GM23248 (cell line): ENCODE measurements around the gene SELP. TPM values are rescaled to one million over a fixed set of nuclear protein-coding genes. Genes with fewer than 3 reads are reported as not detected.

Source experiments
- DNase-seq: peaks from one replicate; pipeline ENCODE4 v3.0.0-alpha.2; 2015
- H2AFZ ChIP-seq: fragments of 200-600 bp; sonication (generic); 2 replicates; pipeline ENCODE4 v1.6.1; 2016; ENCODE audit warnings: antibody characterized with exemption
- H3F3A ChIP-seq: fragments of 200-600 bp; sonication (generic); 2 replicates; pipeline ENCODE4 v1.6.1; 2016; ENCODE audit warnings: mild to moderate bottlenecking, antibody characterized with exemption, mixed run types; ENCODE audit not compliant: insufficient read depth
- H3K27ac ChIP-seq: fragments of 200-600 bp; sonication (generic); 2 replicates; pipeline ENCODE4 v1.5.1; 2016; ENCODE audit warnings: mild to moderate bottlenecking
- H3K27me3 ChIP-seq: fragments of 200-600 bp; sonication (generic); replicated peaks from 2 replicates; pipeline ENCODE4 v1.6.1; 2016; ENCODE audit warnings: mild to moderate bottlenecking; ENCODE audit not compliant: insufficient read depth
- H3K36me3 ChIP-seq: fragments of 200-600 bp; sonication (generic); 2 replicates; pipeline ENCODE4 v1.6.1; 2016; ENCODE audit warnings: low read depth, mild to moderate bottlenecking
- H3K4me1 ChIP-seq: fragments of 200-600 bp; sonication (generic); 2 replicates; pipeline ENCODE4 v1.6.1; 2016; ENCODE audit warnings: mild to moderate bottlenecking; ENCODE audit not compliant: insufficient read depth
- H3K4me2 ChIP-seq: fragments of 200-600 bp; sonication (generic); one replicate; pipeline ENCODE4 v1.6.1; 2016; ENCODE audit warnings: mild to moderate bottlenecking; ENCODE audit not compliant: unreplicated experiment
- H3K4me3 ChIP-seq: fragments of 200-600 bp; sonication (generic); 2 replicates; pipeline ENCODE4 v1.5.1; 2016; ENCODE audit warnings: mild to moderate bottlenecking
- H3K79me2 ChIP-seq: fragments of 200-600 bp; sonication (generic); 2 replicates; pipeline ENCODE4 v1.6.1; 2016; ENCODE audit warnings: mild to moderate bottlenecking; ENCODE audit not compliant: insufficient read depth
- H3K9ac ChIP-seq: fragments of 200-600 bp; sonication (generic); 2 replicates; pipeline ENCODE4 v1.6.1; 2016; ENCODE audit warnings: mild to moderate bottlenecking
- H3K9me2 ChIP-seq: fragments of 200-600 bp; sonication (generic); 2 replicates; pipeline ENCODE4 v1.6.1; 2016; ENCODE audit warnings: mixed run types, mild to moderate bottlenecking, moderate library complexity; ENCODE audit not compliant: insufficient read depth
- H3K9me3 ChIP-seq: fragments of 200-600 bp; sonication (generic); one replicate; pipeline ENCODE4 v1.6.1; 2017; ENCODE audit warnings: low read depth
- H4K20me1 ChIP-seq: fragments of 200-600 bp; sonication (generic); 2 replicates; pipeline ENCODE4 v1.6.0; 2016; ENCODE audit not compliant: insufficient read depth
- EZH2 ChIP-seq: fragments of 200-600 bp; sonication (generic); IDR thresholded peaks from 2 replicates; pipeline ENCODE4 v1.6.1; 2018; ENCODE audit warnings: antibody characterized with exemption, mild to moderate bottlenecking; ENCODE audit not compliant: insufficient read depth, poor library complexity, severe bottlenecking
- EZH2phosphoT487 ChIP-seq: fragments of 200-600 bp; sonication (generic); IDR thresholded peaks from 2 replicates; pipeline ENCODE4 v1.6.1; 2018; ENCODE audit warnings: antibody characterized with exemption, moderate library complexity, mild to moderate bottlenecking, low read depth; ENCODE audit not compliant: insufficient read depth
- WGBS, 2 experiments: methylation state at CpG; one replicate each; pipeline ENCODE4 v1.1.6; 2015 to 2017; ENCODE audit warnings: low lambda C conversion rate in 2 of 2, low coverage in 1 of 2; ENCODE audit errors: missing lambda C conversion rate in 2 of 2; 5-methylcytosine and 5-hydroxymethylcytosine counted together
- in situ Hi-C: fragments of 300-500 bp; cut with MboI; formaldehyde crosslinking; loops from 2 replicates; pipeline ENCODE4 v1.15.0; 2020
- polyA plus RNA-seq: library from polyadenylated mRNA; unstranded; fragments of >200 nt; fragmentation: Nextera tagmentation; extraction: Ambion mirVana; gene quantifications from 2 replicates; pipeline ENCODE4 v1.2.1, GENCODE V29; 2016
- total RNA-seq: library from RNA; depleted of rRNA; stranded (reverse); fragments of >200 nt; shearing (Covaris generic); gene quantifications from 2 replicates; pipeline ENCODE4 v1.2.3, GENCODE V29; 2014

SELP gene
- total and polyA plus RNA-seq, 2 experiments from 2014 or later, result not detected

GRCh38 chr1:169644297-169644696, 14.4 kb upstream of the SELP start:
- no peaks in the 10 kb centered on the region for H3K9me2 ChIP-seq
- H3K27me3 ChIP-seq, result no peaks in the 10 kb centered on the region
- no peaks in the 10 kb centered on the region for H3K9me3 ChIP-seq
- no peak overlapping the region for H3K9ac ChIP-seq
- TF ChIP-seq EZH2, result no peak
- TF ChIP-seq EZH2phosphoT487, result no peak
- H3F3A ChIP-seq, result no peaks in the 10 kb centered on the region
- no peak overlapping the region for H3K4me3 ChIP-seq
- H3K36me3 ChIP-seq, result no peaks in the 10 kb centered on the region
- no peak overlapping the region for H2AFZ ChIP-seq
- 21 to 34% methylated on average over 3 of the region's 3 CpGs for WGBS, 2 experiments
- no peak overlapping the region for H3K4me2 ChIP-seq
- H4K20me1 ChIP-seq, result no peaks in the 10 kb centered on the region
- H3K4me1 ChIP-seq, result no peaks in the 10 kb centered on the region
- in situ Hi-C loops, result no loop called here
- DNase-seq, result no peak
- H3K27ac ChIP-seq, result no peak overlapping the region
- no peaks in the 10 kb centered on the region for H3K79me2 ChIP-seq

DNA sequence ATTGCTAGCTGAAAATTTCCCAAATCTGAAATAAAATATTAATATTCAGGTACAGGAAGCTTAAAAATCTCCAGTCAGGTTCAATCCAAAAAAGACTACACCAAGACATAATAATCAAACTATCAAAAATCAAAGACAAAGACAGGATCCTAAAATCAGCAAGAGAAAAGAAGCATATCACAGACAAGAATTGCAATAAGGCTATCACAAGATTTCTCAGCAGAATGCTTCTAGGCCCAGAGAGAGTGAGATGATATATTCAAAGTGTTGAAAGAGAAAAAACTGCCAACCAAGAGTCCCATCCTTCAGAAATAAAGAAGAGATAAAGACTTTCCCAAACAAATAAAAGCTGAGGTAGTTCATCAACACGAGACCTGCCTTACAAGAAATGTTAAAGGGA, 5.0 kb upstream of the SELP start:
- Histone ChIP-seq H3K9me2 (no peaks in the 10 kb centered on the region), H3K36me3 (no peaks in the 10 kb centered on the region), H3F3A (no peaks in the 10 kb centered on the region), H2AFZ (no peak overlapping the region), H3K4me3 (no peak overlapping the region), H3K4me2 (no peak overlapping the region), H3K27me3 (no peaks in the 10 kb centered on the region), H3K9me3 (no peaks in the 10 kb centered on the region), H4K20me1 (no peaks in the 10 kb centered on the region), H3K79me2 (no peaks in the 10 kb centered on the region), H3K27ac (no peak overlapping the region), H3K9ac (no peak overlapping the region), H3K4me1 (no peaks in the 10 kb centered on the region)
- 9 to 42% methylated on average over 1 of the region's 1 CpG for WGBS, 2 experiments
- TF ChIP-seq EZH2phosphoT487 (no peak), EZH2 (no peak)
- DNase-seq, result no peak
- in situ Hi-C loops, result no loop called here

DNA sequence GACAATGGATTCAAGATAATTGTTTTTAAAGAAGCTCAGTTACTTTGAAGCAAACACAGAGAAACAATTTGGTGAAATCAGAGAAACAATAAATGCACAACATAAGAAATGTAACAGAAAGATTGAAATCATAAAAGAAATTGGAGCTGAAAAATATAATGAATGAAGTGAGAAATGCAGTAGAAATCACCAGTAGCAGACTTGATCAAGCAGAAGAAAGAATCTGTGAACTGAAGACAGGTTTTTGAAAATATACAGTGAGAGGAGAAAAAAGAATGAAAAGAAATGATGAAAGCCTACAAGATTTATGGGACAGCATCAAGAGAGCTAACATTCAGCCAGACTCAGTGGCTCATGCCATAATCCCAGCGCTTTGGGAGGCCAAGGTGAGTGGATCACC, 4.2 kb upstream of the SELP start:
- Histone ChIP-seq H3F3A (no peaks in the 10 kb centered on the region), H3K27ac (no peak overlapping the region), H3K4me2 (no peak overlapping the region), H2AFZ (no peak overlapping the region), H3K36me3 (no peaks in the 10 kb centered on the region), H3K4me1 (no peaks in the 10 kb centered on the region), H3K9me2 (no peaks in the 10 kb centered on the region), H4K20me1 (no peaks in the 10 kb centered on the region), H3K9ac (no peak overlapping the region), H3K79me2 (no peaks in the 10 kb centered on the region), H3K9me3 (no peaks in the 10 kb centered on the region), H3K27me3 (no peaks in the 10 kb centered on the region), H3K4me3 (no peak overlapping the region)
- in situ Hi-C loops, result no loop called here
- TF ChIP-seq EZH2 (no peak), EZH2phosphoT487 (no peak)
- no peak for DNase-seq
- 46 to 59% methylated on average over 1 of the region's 1 CpG for WGBS, 2 experiments

DNA sequence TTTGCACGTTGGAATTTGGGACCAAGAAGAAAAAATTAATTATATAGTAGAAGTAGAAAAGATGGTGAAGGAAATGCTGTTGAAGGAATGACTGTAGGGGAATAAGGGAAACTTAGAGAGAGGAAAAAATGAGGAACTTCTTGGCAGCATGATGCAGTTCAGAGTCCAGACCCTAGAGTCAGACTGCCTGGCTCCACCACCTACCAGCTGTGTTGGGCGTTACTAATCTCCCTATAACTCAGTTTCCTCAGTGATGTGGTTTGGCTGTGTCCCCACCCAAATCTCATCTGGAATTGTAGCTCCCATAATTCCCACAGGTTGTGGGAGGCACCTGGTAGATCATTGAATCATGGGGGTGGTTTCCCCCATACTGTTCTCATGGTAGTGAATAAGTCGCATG, 1.3 kb upstream of the SELP start:
- Histone ChIP-seq H3K4me3 (no peak overlapping the region), H3K27ac (no peak overlapping the region), H3K9ac (no peak overlapping the region), H2AFZ (no peak overlapping the region), H4K20me1 (no peaks in the 10 kb centered on the region), H3K9me2 (no peaks in the 10 kb centered on the region), H3K4me1 (no peaks in the 10 kb centered on the region), H3K27me3 (no peaks in the 10 kb centered on the region), H3K79me2 (no peaks in the 10 kb centered on the region), H3K4me2 (no peak overlapping the region), H3K36me3 (no peaks in the 10 kb centered on the region), H3F3A (no peaks in the 10 kb centered on the region), H3K9me3 (no peaks in the 10 kb centered on the region)
- no peak for TF ChIP-seq EZH2
- 5 to 7% methylated on average over 3 of the region's 3 CpGs for WGBS, 2 experiments
- no peak for DNase-seq
- in situ Hi-C loops, result no loop called here

DNA sequence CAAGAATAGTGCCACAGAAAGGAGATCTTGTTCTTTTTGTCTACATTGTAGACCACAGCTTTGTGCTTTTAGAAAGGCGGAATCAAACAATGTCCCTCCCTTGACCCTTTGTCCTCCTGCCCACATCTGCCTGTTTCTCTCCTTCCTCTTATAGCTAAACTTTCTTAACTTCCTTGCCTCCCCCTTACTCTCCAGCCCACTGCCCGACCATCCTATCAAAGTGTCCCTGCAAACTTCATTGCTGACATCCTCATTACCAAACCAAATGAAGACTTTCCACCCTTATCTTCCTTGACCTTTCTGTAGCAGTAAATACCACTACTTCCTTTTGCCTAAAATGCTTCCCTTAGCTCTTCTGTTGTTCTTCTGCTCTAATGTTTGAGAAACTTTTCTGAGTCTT, 5.0 kb downstream of the SELP start:
- H4K20me1 ChIP-seq, result no peaks in the 10 kb centered on the region
- no peaks in the 10 kb centered on the region for H3K4me1 ChIP-seq
- no peak overlapping the region for H3K9ac ChIP-seq
- no peaks in the 10 kb centered on the region for H3F3A ChIP-seq
- no peak overlapping the region for H3K4me2 ChIP-seq
- H3K27ac ChIP-seq, result no peak overlapping the region
- DNase-seq, result no peak
- in situ Hi-C loops, result no loop called here
- no peak overlapping the region for H2AFZ ChIP-seq
- 33 to 46% methylated on average over 2 of the region's 2 CpGs for WGBS, 2 experiments
- no peaks in the 10 kb centered on the region for H3K36me3 ChIP-seq
- no peak overlapping the region for H3K4me3 ChIP-seq
- no peaks in the 10 kb centered on the region for H3K9me3 ChIP-seq
- no peaks in the 10 kb centered on the region for H3K27me3 ChIP-seq
- TF ChIP-seq EZH2phosphoT487 (no peak), EZH2 (no peak)
- no peaks in the 10 kb centered on the region for H3K9me2 ChIP-seq
- H3K79me2 ChIP-seq, result no peaks in the 10 kb centered on the region
